OCI-LY7 (cell line): ENCODE results near the gene HMGA1. TPM values are rescaled to one million over a fixed set of nuclear protein-coding genes. Genes with fewer than 3 reads are reported as not detected.

Experiments
- Bru-seq: library from RNA; stranded (reverse); fragments of 400-500 nt; gene quantifications from one replicate; lab custom pipeline; 2021; lab: Mats Ljungman, UMichigan
- BruChase-seq, 2 experiments: library from RNA; stranded (reverse); fragments of 400-500 nt; gene quantifications; one replicate each; lab custom pipeline; 2021; lab: Mats Ljungman, UMichigan
- BruUV-seq: library from RNA; stranded (reverse); fragments of 400-500 nt; replicated peaks from 2 replicates; lab custom pipeline; 2021; lab: Mats Ljungman, UMichigan
- CTCF ChIA-PET: fragments of 300-600 bp; sonication (Branson Sonifier 250); formaldehyde crosslinking; loops from one replicate; lab custom pipeline; 2022; ENCODE audit warnings: antibody characterized with exemption; ENCODE audit not compliant: unreplicated experiment; lab: Charles Lee
- POLR2A ChIA-PET: fragments of 300-600 bp; sonication (Branson Sonifier 250); formaldehyde crosslinking; loops from one replicate; lab custom pipeline; 2022; ENCODE audit warnings: antibody characterized with exemption; lab: Charles Lee
- DNase-seq: peaks from one replicate; pipeline ENCODE4 v3.0.0-alpha.2; 2015; ENCODE audit warnings: low spot score
- H2AFZ ChIP-seq: fragments of 200-600 bp; sonication (generic), shearing (Covaris generic); 2 replicates; pipeline ENCODE4 v1.6.1; 2014; ENCODE audit warnings: mild to moderate bottlenecking, antibody characterized with exemption, low read length, moderate library complexity
- H3K27ac ChIP-seq: fragments of 200-600 bp; sonication (generic); 2 replicates; pipeline ENCODE4 v1.5.1; 2014; ENCODE audit warnings: mixed run types, low read depth, mild to moderate bottlenecking, moderate library complexity, low read length, inconsistent platforms; ENCODE audit not compliant: poor library complexity, severe bottlenecking
- H3K36me3 ChIP-seq: fragments of 200-600 bp; sonication (generic); 2 replicates; pipeline ENCODE4 v1.6.1; 2014; ENCODE audit warnings: mild to moderate bottlenecking, antibody characterized with exemption, low read length, moderate library complexity, mixed read lengths; ENCODE audit not compliant: insufficient read depth
- H3K4me1 ChIP-seq: fragments of 200-600 bp; sonication (generic); 2 replicates; pipeline ENCODE4 v1.5.1; 2014; ENCODE audit warnings: mild to moderate bottlenecking, low read length; ENCODE audit not compliant: insufficient read depth, poor library complexity, severe bottlenecking
- H3K4me2 ChIP-seq: fragments of 200-600 bp; sonication (generic); 2 replicates; pipeline ENCODE4 v1.6.1; 2014; ENCODE audit warnings: mild to moderate bottlenecking, low read length
- H3K4me3 ChIP-seq: fragments of 200-600 bp; sonication (generic); 2 replicates; pipeline ENCODE4 v1.5.1; 2014; ENCODE audit warnings: mild to moderate bottlenecking, low read depth, low read length; ENCODE audit not compliant: poor library complexity, severe bottlenecking
- H3K79me2 ChIP-seq: fragments of 200-600 bp; sonication (generic); 2 replicates; pipeline ENCODE4 v1.6.1; 2016; ENCODE audit warnings: low read depth, mild to moderate bottlenecking, low read length, moderate library complexity, mixed read lengths; ENCODE audit not compliant: insufficient read depth
- H3K9me2 ChIP-seq: fragments of 200-600 bp; sonication (generic); 2 replicates; pipeline ENCODE4 v1.6.1; 2016; ENCODE audit warnings: mild to moderate bottlenecking, low read length, mixed read lengths; ENCODE audit not compliant: insufficient read depth
- H3K9me3 ChIP-seq: fragments of 200-600 bp; sonication (generic); 2 replicates; pipeline ENCODE4 v1.6.1; 2014; ENCODE audit warnings: mild to moderate bottlenecking, mixed run types, low read length, mixed read lengths
- H4K20me1 ChIP-seq: fragments of 200-600 bp; sonication (generic); 2 replicates; pipeline ENCODE4 v1.6.1; 2014; ENCODE audit warnings: mild to moderate bottlenecking, antibody characterized with exemption, low read length, moderate library complexity, mixed read lengths; ENCODE audit not compliant: insufficient read depth
- CTCF ChIP-seq: fragments of 200-600 bp; sonication (generic); conservative IDR thresholded peaks from 2 replicates; pipeline ENCODE4 v1.5.1; 2014; ENCODE audit warnings: mild to moderate bottlenecking, antibody characterized with exemption, low read length, moderate library complexity, mixed read lengths
- EZH2phosphoT487 ChIP-seq: fragments of 200-600 bp; sonication (generic); IDR thresholded peaks from 2 replicates; pipeline ENCODE4 v1.6.1; 2018; ENCODE audit warnings: low read depth, borderline replicate concordance, mild to moderate bottlenecking, mixed run types, antibody characterized with exemption, low read length, moderate library complexity, mixed read lengths
- intact Hi-C: fragments of 100-400 bp; cut with micrococcal nuclease; formaldehyde crosslinking; loops from one replicate; pipeline ENCODE4 v1.10.0; 2022; ENCODE audit not compliant: unreplicated experiment
- long read RNA-seq: library from polyadenylated mRNA; stranded (forward); transcript quantifications from one replicate; pipeline ENCODE4 v2.0.0, GENCODE V29; 2022
- total RNA-seq, 2 experiments: library from RNA; depleted of rRNA in 1 of 2; stranded (reverse); fragments of >200 nt in 1 of 2; shearing (Covaris generic) in 1 of 2; gene quantifications; 2 replicates each; pipeline ENCODE4 v1.2.3, GENCODE V29; 2014 to 2022

HMGA1 gene
- total RNA-seq (2014; rRNA removed; shearing (Covaris generic)) (435 and 463 TPM in 2 replicates), total RNA-seq (2022) (736 and 764 TPM in 2 replicates), Bru-seq, nascent RNA (percentile 97 among the genes with signal in this experiment), BruChase-seq, experiment 1, labeled RNA remaining after a 6-hour chase (percentile 99 among the genes with signal in this experiment), BruChase-seq, experiment 2, labeled RNA remaining after a 2-hour chase (percentile 98 among the genes with signal in this experiment)
- long read RNA-seq, transcript HMGA1-205 (5 exons, 2,159 nt) = minor isoform, 400 of 1,779 reads
- long read RNA-seq, transcript HMGA1-204 (6 exons, 1,887 nt) = minor isoform, 125 of 1,779 reads
- long read RNA-seq, transcript HMGA1-206 (5 exons, 716 nt) = minor isoform, 137 of 1,779 reads
- long read RNA-seq, transcript HMGA1-201 (6 exons, 1,920 nt) = major isoform, 447 of 1,779 reads
- long read RNA-seq, partial matches to known transcripts = 579 of 1,779 reads
- long read RNA-seq, other reads (novel, unspliced or antisense) = 76 of 1,779 reads

DNA sequence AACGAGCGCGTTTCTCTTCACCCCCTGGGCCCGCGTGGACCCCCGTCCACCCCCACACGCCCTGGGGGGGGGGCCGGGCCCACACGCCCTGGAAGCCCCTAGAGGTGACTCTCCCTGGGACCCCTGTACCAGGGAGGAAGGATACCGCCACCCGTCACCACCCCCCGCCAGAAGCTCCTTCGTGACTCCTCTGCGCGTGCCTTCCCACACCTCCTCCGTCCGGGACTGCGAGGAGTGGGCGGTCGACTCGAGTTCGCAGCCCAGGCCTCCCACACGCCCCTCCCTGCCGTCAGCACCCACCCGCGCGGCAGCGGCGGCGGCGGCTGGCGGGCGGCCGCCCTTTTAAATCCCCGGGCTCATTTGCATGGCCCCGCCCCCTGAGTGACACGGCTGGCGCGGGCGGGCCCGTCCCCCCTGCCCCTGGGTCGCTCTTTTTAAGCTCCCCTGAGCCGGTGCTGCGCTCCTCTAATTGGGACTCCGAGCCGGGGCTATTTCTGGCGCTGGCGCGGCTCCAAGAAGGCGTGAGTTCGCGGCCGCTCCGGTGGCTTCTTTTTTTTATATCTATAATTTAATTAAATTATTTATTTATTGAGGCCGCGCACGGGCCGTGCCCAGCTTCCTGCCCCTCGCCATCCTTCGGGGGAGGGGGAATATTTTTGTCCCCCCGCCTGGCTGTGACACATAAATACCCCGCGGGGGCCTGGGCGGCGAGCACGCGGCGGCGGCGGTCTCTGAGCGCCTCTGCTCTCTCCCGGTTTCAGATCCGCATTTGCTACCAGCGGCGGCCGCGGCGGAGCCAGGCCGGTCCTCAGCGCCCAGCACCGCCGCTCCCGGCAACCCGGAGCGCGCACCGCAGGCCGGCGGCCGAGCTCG, at the start of gene HMGA1:
Gene HMGA1, plus strand, starts transcription at position 431 of the 873 bp plus-strand sequence. CDS start 3,908 bp downstream, outside the sequence.
- no peak for TF ChIP-seq EZH2phosphoT487
- no peak for TF ChIP-seq CTCF
- Histone ChIP-seq H3K9me2 (no peaks in the 10 kb centered on the region), H3K4me2 (peak within 1 kb of the TSS; percentile 99), H3K4me3 (peak within 1 kb of the TSS; percentile 97), H3K27ac (peak within 1 kb of the TSS; percentile 91), H3K9me3 (no peaks in the 10 kb centered on the region), H4K20me1 (peaks cover 34% of the 10 kb centered on the region), H3K36me3 (peaks cover 42% of the 10 kb centered on the region), H3K4me1 (peaks cover 45% of the 10 kb centered on the region), H2AFZ (no peak within 1 kb of the TSS), H3K79me2 (peaks cover 51% of the 10 kb centered on the region)
- intact Hi-C loops = loop anchor here (2.0 to 10.0 kb wide), 2 partner anchors 40 to 438 kb away; no protein-coding TSS in a partner anchor
- BruUV-seq = no TSS peak
- peak; percentile 97 for DNase-seq
- CTCF ChIA-PET = interaction anchor here (0.5 to 1.0 kb wide), 2 partner anchors 13 to 47 kb away, joined by 5 read pairs; no protein-coding TSS in a partner anchor
- POLR2A ChIA-PET = interaction anchor here (0.5 to 1.4 kb wide), 20 partner anchors 9 to 782 kb away, joined by 3 to 11 read pairs (median 3); partner anchors contain the start of genes RPS10, SMIM29 and ZBTB9

GRCh38 chr6:34189806-34190503, 46.7 kb upstream of the HMGA1 start:
- CTCF ChIA-PET = interaction anchor here (0.6 to 0.9 kb wide), 3 partner anchors 12 to 230 kb away, joined by 3 to 5 read pairs (median 4); partner anchors contain the start of gene HMGA1
- Histone ChIP-seq H3K27ac (no peak overlapping the region), H3K9me3 (no peaks in the 10 kb centered on the region), H3K4me1 (no peaks in the 10 kb centered on the region), H3K4me3 (no peak overlapping the region), H3K79me2 (no peaks in the 10 kb centered on the region), H3K4me2 (no peak overlapping the region), H3K36me3 (no peaks in the 10 kb centered on the region), H2AFZ (peak overlapping the region; percentile 25), H3K9me2 (no peaks in the 10 kb centered on the region), H4K20me1 (no peaks in the 10 kb centered on the region)
- DNase-seq = peak; percentile 68
- POLR2A ChIA-PET = interaction anchor here (0.6 kb wide), 1 partner anchor 26 kb away, joined by 3 read pairs; no protein-coding TSS in a partner anchor
- TF ChIP-seq EZH2phosphoT487 (no peak), CTCF (peak; percentile 64)
- intact Hi-C loops = loop anchor here (1.0 kb wide), 1 partner anchor 27 kb away; no protein-coding TSS in a partner anchor
- BruUV-seq = no TSS peak
